ENCODE data around the gene MFSD1. TPM values are rescaled to one million over a fixed set of nuclear protein-coding genes. Genes with fewer than 3 reads are reported as not detected.

The MFSD1 gene
- total and polyA plus RNA-seq, 8 donors: 8.9 to 37.4 (median 22.6) TPM

DNA sequence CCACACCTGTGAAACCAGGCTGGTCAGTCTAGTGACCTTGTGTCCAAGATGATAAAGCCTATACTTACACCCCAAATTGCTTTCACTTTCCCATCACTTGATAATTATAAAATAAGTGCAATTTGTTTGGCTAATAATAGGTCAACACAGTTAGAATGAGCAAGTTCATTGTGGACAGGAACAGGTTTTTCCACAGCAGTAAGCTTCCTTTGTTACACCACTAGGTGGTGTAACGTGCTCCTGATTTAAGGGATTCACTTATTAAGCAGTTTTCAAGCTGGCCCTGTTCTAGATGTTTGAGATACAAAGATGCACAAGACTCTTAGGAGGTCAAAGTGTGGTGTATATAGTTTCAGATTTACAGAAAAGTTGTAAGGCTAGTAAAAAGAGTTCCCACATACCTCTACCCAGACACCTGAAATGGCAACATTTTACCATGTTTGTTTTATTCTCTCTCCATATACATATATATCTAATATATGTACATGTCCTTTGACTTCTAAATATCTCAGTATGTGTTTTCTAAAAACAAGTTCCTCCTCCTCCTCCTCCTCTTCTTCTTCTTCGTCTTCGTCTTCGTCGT lies 6.8 kb upstream of the MFSD1 start:
- no peak for DNase-seq
- intact Hi-C loops (cut with DNase I): loop anchor here in 1 of 3 donors (5.0 kb wide), 1 partner anchor 68 kb away; no protein-coding TSS in a partner anchor
- 72 to 74% methylated on average over 5 of the region's 5 CpGs for WGBS, 2 donors
- Histone ChIP-seq H3K27ac (no peak overlapping the region), H3K9me3 (no peaks in the 10 kb centered on the region), H3K4me3 (no peak overlapping the region), H3K4me1 (peaks cover 0 to 4% (median 0%) of the 10 kb centered on the region in 3 donors), H3K36me3 (no peaks in the 10 kb centered on the region), H3K27me3 (no peaks in the 10 kb centered on the region)
- no peak for FAIRE-seq
- TF ChIP-seq, protein P1, sequence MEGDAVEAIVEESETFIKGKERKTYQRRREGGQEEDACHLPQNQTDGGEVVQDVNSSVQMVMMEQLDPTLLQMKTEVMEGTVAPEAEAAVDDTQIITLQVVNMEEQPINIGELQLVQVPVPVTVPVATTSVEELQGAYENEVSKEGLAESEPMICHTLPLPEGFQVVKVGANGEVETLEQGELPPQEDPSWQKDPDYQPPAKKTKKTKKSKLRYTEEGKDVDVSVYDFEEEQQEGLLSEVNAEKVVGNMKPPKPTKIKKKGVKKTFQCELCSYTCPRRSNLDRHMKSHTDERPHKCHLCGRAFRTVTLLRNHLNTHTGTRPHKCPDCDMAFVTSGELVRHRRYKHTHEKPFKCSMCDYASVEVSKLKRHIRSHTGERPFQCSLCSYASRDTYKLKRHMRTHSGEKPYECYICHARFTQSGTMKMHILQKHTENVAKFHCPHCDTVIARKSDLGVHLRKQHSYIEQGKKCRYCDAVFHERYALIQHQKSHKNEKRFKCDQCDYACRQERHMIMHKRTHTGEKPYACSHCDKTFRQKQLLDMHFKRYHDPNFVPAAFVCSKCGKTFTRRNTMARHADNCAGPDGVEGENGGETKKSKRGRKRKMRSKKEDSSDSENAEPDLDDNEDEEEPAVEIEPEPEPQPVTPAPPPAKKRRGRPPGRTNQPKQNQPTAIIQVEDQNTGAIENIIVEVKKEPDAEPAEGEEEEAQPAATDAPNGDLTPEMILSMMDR (IDR thresholded peaks at IDR 0.05): peak in 2 of 4 donors; percentile 45
- ATAC-seq: peak in 3 of 4 donors; percentile 57 to 71 (median 70)

- FAIRE-seq (no peak), ATAC-seq (peak; percentile 25 to 50 (median 42)), DNase-seq (no peak)
These were observed 653 bp upstream of the MFSD1 start for GRCh38 chr3:158801201-158801600.

GRCh38 chr3:158802409-158803268 lies 785 bp downstream of the MFSD1 start:
- peak; percentile 19 to 41 (median 30) for ATAC-seq
- DNase-seq: no peak
- H3K27ac ChIP-seq: peak overlapping the region; percentile 65 to 76 (median 72)
- TF ChIP-seq, protein P1 (IDR thresholded peaks at IDR 0.05): no peak
- 23 to 26% methylated on average over 25 of the region's 25 CpGs for WGBS, 2 donors
- intact Hi-C loops (cut with DNase I): no loop called here
- H3K27me3 ChIP-seq: no peaks in the 10 kb centered on the region
- H3K9me3 ChIP-seq: no peaks in the 10 kb centered on the region
- H3K4me3 ChIP-seq: peak overlapping the region; percentile 75 to 96 (median 84)
- peaks cover 0 to 27% (median 9%) of the 10 kb centered on the region in 3 donors for H3K4me1 ChIP-seq
- peaks cover 0 to 2% (median 0%) of the 10 kb centered on the region in 3 donors for H3K36me3 ChIP-seq
- no peak for FAIRE-seq

More at GRCh38 chr3:158801201-158801600, 653 bp upstream of the MFSD1 start:
- peak overlapping the region; percentile 65 to 76 (median 72) for H3K27ac ChIP-seq
- no peaks in the 10 kb centered on the region for H3K36me3 ChIP-seq
- WGBS, 2 donors: 13 to 15% methylated on average over 11 of the region's 11 CpGs
- intact Hi-C loops (cut with DNase I): no loop called here
- H3K4me3 ChIP-seq: peak overlapping the region; percentile 75 to 96 (median 84)
- H3K27me3 ChIP-seq: no peaks in the 10 kb centered on the region
- TF ChIP-seq, protein P1 (IDR thresholded peaks at IDR 0.05): no peak
- no peaks in the 10 kb centered on the region for H3K9me3 ChIP-seq
- peaks cover 0 to 27% (median 9%) of the 10 kb centered on the region in 3 donors for H3K4me1 ChIP-seq

DNA sequence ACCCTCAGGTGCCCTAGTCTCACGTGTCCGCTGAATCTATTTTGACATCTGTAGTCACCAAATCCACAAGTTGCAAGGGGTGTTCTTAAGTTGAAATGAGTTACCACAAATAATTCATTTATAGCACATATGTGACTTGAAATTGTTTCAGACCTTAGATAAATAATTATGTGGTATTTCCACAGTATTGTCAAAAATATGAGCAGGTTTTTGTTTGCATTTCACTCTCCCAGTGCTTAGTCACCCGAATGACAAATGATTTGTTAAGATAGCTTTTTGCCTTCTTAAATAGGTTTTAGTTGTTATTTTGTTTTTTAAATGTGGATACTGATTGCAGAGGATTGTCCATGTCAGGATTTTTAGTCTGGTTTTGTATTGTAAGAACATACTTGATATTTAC lies 2.6 kb downstream of the MFSD1 start:
- TF ChIP-seq, protein P1 (IDR thresholded peaks at IDR 0.05): no peak
- Histone ChIP-seq H3K9me3 (no peaks in the 10 kb centered on the region), H3K36me3 (peaks cover 0 to 13% (median 5%) of the 10 kb centered on the region in 3 donors), H3K27ac (no peak overlapping the region), H3K4me1 (peaks cover 0 to 27% (median 9%) of the 10 kb centered on the region in 3 donors), H3K4me3 (no peak overlapping the region), H3K27me3 (no peaks in the 10 kb centered on the region)
- ATAC-seq: no peak
- no peak for FAIRE-seq
- intact Hi-C loops (cut with DNase I): no loop called here
- DNase-seq: no peak
- WGBS, 2 donors: 52 to 75% methylated on average over 3 of the region's 3 CpGs
